ENCODE measurements around the gene SAMD1.

DNA sequence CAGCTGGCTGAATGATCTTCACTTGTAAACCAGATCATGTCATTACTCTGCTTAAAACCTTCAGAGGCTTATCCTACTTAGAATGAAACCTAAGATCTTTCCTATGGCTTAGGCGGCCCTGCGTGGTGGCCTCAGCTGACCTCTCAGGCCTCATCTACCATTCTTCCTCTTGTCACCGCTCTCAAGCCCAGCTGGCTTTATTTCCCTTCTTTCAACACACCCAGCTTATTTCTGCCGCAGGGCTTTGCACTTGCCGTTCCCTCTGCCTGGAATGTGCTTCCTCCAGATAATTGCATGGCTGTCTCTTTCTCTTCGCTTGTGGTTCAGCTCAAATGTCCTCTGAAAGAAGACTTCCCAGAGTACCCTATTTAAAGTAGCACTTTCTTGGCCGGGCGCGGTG, 49.4 kb upstream of the SAMD1 start:
- no peak for TF ChIP-seq POLR2A (IDR thresholded peaks at IDR 0.05)
- TF ChIP-seq, protein P1, sequence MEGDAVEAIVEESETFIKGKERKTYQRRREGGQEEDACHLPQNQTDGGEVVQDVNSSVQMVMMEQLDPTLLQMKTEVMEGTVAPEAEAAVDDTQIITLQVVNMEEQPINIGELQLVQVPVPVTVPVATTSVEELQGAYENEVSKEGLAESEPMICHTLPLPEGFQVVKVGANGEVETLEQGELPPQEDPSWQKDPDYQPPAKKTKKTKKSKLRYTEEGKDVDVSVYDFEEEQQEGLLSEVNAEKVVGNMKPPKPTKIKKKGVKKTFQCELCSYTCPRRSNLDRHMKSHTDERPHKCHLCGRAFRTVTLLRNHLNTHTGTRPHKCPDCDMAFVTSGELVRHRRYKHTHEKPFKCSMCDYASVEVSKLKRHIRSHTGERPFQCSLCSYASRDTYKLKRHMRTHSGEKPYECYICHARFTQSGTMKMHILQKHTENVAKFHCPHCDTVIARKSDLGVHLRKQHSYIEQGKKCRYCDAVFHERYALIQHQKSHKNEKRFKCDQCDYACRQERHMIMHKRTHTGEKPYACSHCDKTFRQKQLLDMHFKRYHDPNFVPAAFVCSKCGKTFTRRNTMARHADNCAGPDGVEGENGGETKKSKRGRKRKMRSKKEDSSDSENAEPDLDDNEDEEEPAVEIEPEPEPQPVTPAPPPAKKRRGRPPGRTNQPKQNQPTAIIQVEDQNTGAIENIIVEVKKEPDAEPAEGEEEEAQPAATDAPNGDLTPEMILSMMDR (IDR thresholded peaks at IDR 0.05) = no peak

Measured in lower leg skin (tissue), 3 donors.